ENCODE data around the gene PSMD1.

Gene PSMD1

DNA sequence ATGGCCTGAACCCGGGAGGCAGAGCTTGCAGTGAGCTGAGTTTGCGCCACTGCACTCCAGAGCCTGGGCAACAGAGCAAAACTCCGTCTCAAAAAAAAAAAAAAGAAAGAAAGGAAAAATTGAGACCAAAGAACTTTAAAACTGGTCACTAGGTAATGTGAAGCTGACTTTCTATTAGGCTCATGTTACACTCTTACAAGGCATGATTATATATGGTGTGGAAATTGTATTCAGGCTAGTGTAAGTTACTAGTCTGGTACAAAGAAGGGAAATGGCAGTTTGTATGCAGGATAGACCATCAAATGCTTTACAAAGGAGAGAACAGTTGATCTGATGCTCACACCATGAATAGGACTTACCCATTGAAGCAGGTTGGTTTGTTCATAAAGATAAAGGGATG lies 106.3 kb downstream of the PSMD1 start:
- DNase-seq: no peak

DNA sequence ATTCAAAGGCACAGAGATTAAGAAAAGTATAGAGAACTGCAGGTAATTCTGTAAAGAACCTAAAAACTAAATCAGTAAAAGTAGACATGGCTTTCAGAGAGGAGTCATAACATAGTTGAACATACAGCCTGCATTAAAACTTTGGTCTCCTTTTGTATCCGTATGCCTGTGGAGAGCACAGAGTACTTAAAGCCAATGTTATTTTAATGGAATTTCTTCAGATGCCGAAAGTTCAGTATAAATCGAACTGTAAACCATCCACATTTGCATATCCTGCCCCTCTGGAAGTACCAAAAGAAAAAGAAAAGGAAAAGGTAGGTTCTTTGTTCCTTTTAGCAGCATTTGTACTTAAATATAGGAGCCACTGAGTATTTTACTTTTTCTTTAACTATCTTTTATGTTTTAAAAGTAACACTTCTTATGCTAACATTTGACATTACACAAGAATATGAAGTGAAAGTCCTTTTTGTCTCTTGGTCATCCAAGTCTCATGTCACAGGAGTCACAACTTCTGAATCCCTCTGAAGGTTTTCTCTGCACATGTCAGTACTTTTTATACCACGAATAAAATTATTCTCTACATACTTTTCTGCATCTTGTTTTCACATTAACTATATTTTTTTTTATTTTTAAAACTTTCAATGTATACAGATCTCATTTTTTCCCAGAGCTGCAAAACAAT lies 106.9 kb downstream of the PSMD1 start:
- DNase-seq: no peak

- DNase-seq: no peak
These were observed 111.2 kb downstream of the PSMD1 start for GRCh38 chr2:231167745-231168459.

DNA sequence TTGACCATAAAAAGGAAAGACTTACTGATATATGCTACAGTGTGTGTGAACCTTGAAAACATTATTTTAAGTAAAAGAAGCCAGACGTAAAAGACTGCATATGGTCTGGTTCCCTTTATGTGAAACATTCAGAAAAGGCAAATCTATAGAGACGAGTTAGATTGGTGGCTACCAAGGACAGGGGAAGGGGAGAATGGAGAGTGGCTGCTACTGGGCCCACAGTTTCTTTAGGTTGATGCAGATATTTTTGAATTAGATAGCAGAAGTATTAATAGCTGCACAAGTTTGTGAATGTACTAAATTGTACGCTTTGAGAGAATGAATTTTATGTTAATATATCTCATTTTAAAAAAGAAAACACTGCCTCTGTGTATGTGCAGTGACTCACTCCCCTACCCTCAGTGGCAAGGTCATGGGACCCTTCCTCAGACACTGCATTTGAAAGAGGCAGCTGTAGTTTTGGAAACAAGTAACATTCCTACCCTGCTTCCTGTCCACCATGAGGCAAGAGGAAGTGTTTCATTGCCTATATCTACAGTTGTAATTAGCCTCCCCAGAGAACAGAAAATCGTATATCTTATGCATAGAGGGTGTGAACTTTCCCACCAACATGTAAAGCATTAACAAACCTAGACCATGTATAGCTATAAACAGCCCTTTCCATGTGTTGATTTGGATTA lies 111.9 kb downstream of the PSMD1 start:
- peak in 1 of 2 experiments; percentile 16 for DNase-seq

- no peak for DNase-seq
These were observed 112.8 kb downstream of the PSMD1 start for GRCh38 chr2:231169488-231169887.

GRCh38 chr2:231170055-231170454 lies 113.4 kb downstream of the PSMD1 start:
- no peak for DNase-seq

DNA sequence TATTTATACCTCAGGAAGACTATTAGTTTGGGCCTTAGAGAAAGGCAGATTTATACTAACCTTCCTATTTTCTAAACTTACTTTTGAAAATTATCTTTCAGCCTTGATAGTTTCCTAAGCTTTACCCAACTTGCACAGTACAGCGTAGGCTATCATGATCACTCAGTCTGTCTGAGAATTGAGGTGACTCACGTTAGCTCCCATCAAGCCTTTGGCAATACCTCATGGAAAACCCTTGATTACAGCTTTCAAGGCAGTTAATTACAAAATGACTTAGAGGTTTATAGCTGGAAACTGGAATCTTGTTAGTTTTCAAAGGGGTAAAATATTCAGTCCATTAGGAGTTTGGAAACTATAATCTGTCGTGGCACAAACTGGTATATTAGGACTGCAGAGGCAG lies 115.4 kb downstream of the PSMD1 start:
- no peak for DNase-seq

GRCh38 chr2:231174211-231174651 lies 117.6 kb downstream of the PSMD1 start:
- no peak for DNase-seq

DNA sequence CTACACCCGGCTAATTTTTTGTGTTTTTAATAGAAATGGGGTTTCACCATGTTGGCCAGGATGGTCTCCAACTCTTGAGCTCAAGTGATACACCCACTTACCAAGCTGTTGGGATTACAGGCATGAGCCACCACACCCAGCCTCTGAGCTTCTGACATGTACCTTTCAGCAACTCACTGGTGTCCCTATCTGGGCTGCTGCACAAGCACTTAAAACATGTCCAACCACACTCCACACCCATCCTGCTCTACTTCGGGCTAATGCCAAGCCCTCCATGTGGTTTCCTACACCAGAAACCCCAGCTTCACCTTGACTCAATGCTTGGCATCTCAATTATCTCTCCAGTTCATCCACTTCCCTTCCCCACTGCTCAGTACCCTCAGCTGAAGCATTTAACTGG lies 119.4 kb downstream of the PSMD1 start:
- no peak for DNase-seq

DNA sequence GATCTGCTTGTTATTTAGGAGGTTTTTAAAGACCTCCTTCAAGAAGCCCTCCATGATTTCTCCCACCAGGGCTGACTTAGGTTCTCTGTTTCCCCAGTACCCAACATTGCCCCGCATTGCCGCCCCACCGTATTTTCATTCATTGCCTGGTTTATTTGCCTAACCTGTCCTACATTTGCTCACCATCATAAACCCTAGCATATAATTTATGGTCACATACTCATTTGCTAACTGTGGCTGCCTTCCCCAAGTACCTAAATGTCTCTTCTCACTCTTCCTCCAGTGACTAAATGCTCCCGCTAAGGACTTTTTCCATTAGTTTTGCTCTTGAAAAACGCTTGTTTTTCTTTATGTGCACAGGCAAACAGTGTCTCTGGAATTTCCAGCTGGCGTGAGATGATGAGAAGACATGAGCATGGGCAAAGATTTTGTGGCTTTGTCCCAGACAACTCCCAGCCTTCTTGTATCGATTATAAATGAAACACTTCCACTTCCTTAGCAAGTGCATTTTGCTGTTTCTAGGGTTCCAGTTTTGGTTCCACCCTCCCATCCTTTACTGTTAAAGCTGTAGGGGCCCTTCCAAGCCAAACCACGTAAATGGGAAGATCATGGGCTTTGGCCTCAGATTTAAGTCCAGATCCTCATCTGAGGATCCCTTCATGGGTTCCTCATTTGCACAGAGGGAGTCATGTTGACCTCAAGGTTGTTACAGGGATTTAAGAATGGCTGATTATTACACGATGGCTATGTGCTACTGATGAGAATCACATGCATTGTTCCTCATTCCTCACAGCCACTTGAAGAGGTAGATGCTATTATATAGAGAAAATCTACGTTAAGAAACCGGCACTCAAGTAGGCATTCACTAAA lies 120.7 kb downstream of the PSMD1 start:
- no peak for DNase-seq

- DNase-seq: peak in 1 of 2 experiments; percentile 13
These were observed 122.1 kb downstream of the PSMD1 start for GRCh38 chr2:231178805-231179204.

DNA sequence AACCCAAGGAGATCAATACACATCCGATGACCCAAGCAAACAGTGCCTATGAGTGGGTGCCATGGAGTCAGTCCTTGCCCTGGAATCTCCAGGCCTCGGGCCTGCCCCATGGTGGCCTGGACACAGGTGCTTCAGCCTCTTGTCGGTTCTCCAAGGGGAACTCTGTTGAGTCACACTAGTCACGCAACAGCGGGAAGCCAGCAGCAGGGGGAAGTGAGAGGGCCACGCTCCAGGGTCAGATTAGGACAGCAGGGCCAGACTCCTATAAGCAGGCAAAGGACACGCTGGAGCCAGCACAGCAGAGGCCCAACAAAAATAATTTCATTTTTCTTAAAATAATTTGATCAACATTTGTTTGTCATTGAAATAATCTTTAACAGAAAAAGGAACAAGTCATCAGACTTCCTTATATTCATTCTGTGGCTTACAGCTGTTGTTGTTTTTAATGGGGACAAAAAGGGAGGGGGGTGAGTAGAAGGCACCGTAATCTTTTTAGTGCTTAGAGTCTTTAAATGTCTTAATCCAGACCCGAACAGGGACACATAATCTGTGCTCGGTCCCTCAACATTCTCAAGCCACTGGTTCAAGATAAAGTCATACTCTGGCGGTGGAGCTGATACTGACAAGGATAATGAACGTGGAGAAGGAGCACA lies 125.3 kb downstream of the PSMD1 start:
- DNase-seq: peak; percentile 30 to 38

GRCh38 chr2:231182513-231182899 lies 125.8 kb downstream of the PSMD1 start:
- peak; percentile 36 to 37 for DNase-seq

- no peak for DNase-seq
These were observed 127.2 kb downstream of the PSMD1 start for GRCh38 chr2:231183851-231184250.

DNA sequence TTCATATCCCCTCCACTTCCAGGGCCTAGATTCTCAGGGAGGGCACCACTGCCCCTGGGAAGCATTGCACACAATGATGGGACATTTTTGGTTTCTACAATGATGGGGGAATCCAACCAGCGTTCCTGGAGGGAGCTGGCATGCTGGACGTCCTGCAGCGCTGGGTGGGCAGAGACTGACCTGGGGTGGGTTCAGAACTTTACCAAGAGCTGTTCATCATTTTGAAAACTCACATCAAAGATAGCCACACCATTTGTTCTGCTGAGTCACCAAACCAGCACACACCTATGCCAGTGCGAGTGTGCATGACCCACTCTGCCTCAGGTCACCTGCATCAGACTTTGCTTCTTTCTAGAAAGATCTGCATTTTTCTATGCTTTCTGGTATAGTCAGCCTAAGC lies 127.7 kb downstream of the PSMD1 start:
- DNase-seq: no peak

- no peak for DNase-seq
These were observed 128.5 kb downstream of the PSMD1 start for GRCh38 chr2:231185050-231185725.

- no peak for DNase-seq
These were observed 129.2 kb downstream of the PSMD1 start for GRCh38 chr2:231185886-231186285.

GRCh38 chr2:231186325-231186724 lies 129.7 kb downstream of the PSMD1 start:
- DNase-seq: no peak

DNA sequence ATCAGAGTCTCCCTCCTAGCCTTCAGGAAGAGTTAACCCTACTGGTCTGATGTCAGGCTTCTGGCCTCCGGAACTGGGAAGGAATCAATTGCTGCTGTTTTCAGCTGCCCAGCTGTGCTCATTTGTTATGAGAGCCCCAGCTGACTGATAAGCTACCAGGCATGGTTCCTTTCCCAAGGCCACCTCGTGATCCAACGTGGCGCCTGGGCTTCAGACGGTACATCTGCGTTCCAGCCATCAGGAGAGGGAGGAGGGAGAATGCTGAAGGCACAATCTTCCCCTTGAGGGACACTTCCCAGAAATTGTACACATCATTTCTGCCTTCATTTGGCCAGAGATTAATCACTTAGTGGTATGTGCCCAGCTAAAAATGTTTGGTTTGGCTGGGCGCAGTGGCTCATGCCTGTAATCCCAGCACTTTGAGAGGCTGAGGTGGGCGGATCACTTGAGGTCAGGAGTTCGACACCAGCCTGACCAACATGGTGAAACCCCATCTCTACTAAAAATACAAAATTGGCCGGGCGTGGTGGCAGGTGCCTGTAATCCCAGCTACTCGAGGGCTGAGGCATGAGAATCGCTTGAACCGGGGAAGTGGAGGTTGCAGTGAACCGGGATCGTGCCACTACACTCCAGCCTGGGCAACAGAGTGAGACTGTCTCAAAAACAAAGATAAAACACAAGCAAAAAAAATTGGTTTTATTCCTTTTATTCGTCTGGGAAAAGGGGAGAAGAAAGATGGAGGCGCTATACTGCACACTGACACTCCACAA lies 131.3 kb downstream of the PSMD1 start:
- DNase-seq: no peak

- no peak for DNase-seq
These were observed 132.0 kb downstream of the PSMD1 start for GRCh38 chr2:231188506-231189170.

- DNase-seq: no peak
These were observed 132.5 kb downstream of the PSMD1 start for GRCh38 chr2:231189171-231189530.
